GM18505 (cell line): ENCODE results near the gene HOXD9.

Experiments used
- ATAC-seq: cut with Tn5 transposase; IDR thresholded peaks from one replicate; pipeline ENCODE4 v1.9.1; 2021; ENCODE audit not compliant: unreplicated experiment
- POLR2A ChIP-seq: IDR thresholded peaks from 4 replicates; pipeline ENCODE4 v1.6.1; 2011; ENCODE audit warnings: borderline replicate concordance; ENCODE audit not compliant: insufficient read depth, insufficient read length; ENCODE audit errors: extremely low read depth

HOXD9 gene

GRCh38 chr2:176172007-176172894, 49.7 kb downstream of the HOXD9 start:
- ATAC-seq = no peak
- TF ChIP-seq POLR2A = no peak

GRCh38 chr2:176172895-176173566, 50.5 kb downstream of the HOXD9 start:
- TF ChIP-seq POLR2A = no peak
- ATAC-seq = no peak

GRCh38 chr2:176173567-176174381, 51.3 kb downstream of the HOXD9 start:
- TF ChIP-seq POLR2A = no peak
- ATAC-seq = no peak

- no peak for TF ChIP-seq POLR2A
- no peak for ATAC-seq
Measured at GRCh38 chr2:176174382-176174823, 51.9 kb downstream of the HOXD9 start.
